HepG2 (cell line): ENCODE results near the gene SMTN. TPM values are rescaled to one million over a fixed set of nuclear protein-coding genes. Genes with fewer than 3 reads are reported as not detected.
A peak's percentile ranks its signal among the peaks of the same experiment; 100 is the strongest.

ENCODE experiments used
- HNF4G ChIP-seq, 2 experiments: sonication (generic) in 1 of 2; formaldehyde crosslinking in 1 of 2; IDR thresholded peaks; 2 replicates each; pipeline versions ENCODE4 v1.4.0 to v1.6.1; 2011 to 2020; ENCODE audit warnings: borderline replicate concordance in 2 of 2, low read depth in 2 of 2, mild to moderate bottlenecking in 2 of 2, low read length in 1 of 2, missing genetic modification reagents in 1 of 2, moderate library complexity in 1 of 2
- ISL2 ChIP-seq: sonication (generic); formaldehyde crosslinking; IDR thresholded peaks from 2 replicates; pipeline ENCODE4 v1.5.0; 2020; ENCODE audit warnings: missing genetic modification reagents
- RFXAP ChIP-seq: sonication (generic); formaldehyde crosslinking; IDR thresholded peaks from 2 replicates; pipeline ENCODE4 v1.4.0; 2020; ENCODE audit warnings: missing genetic modification reagents, borderline replicate concordance
- SMYD3 ChIP-seq: sonication (generic); formaldehyde crosslinking; IDR thresholded peaks from 2 replicates; pipeline ENCODE4 v1.8.1; 2023; ENCODE audit warnings: mild to moderate bottlenecking, missing genetic modification reagents
- SNAPC4 ChIP-seq: sonication (generic); formaldehyde crosslinking; IDR thresholded peaks from 2 replicates; pipeline ENCODE4 v1.4.0; 2020; ENCODE audit warnings: mild to moderate bottlenecking, missing genetic modification reagents
- TCF7L2 ChIP-seq: IDR thresholded peaks from 2 replicates; pipeline ENCODE4 v1.6.1; 2011; ENCODE audit warnings: mild to moderate bottlenecking, low read depth, low read length, moderate library complexity
- ZBTB43 ChIP-seq: sonication (generic); formaldehyde crosslinking; conservative IDR thresholded peaks from 2 replicates; pipeline ENCODE4 v1.4.0; 2020; ENCODE audit warnings: missing genetic modification reagents
- ZFP91 ChIP-seq: sonication (generic); formaldehyde crosslinking; IDR thresholded peaks from 2 replicates; pipeline ENCODE4 v1.9.0; 2022; ENCODE audit warnings: missing genetic modification reagents, mild to moderate bottlenecking, borderline replicate concordance
- ZNF747 ChIP-seq: sonication (generic); formaldehyde crosslinking; IDR thresholded peaks from 2 replicates; pipeline ENCODE4 v1.8.1; 2023; ENCODE audit warnings: missing genetic modification reagents, mild to moderate bottlenecking, borderline replicate concordance
- polyA plus RNA-seq, 8 experiments: library from polyadenylated mRNA; depleted of rRNA in 3 of 8; stranded (reverse) in 7 of 8; unstranded in 1 of 8; fragments of >200 nt; fragmentation: Illumina TruSeq in 4 of 8; extraction: Trizol in 4 of 8; gene quantifications; 2 replicates each; pipeline versions ENCODE4 v1.2.1 to v1.2.3, GENCODE V29; 2011 to 2016; ENCODE audit warnings: low read depth in 4 of 8, missing spikeins in 1 of 8, mixed read lengths in 1 of 8; ENCODE audit not compliant: insufficient read depth in 1 of 8
- total RNA-seq, 5 experiments: library from RNA; depleted of rRNA; stranded (reverse); fragments of >200 nt; fragmentation: Illumina TruSeq; extraction: Trizol; gene quantifications; 2 replicates each; pipeline ENCODE4 v1.2.3, GENCODE V29; 2016; ENCODE audit warnings: low read depth in 1 of 5
- TF ChIP-seq, protein P1 (sequence below): sonication (generic); formaldehyde crosslinking; IDR thresholded peaks from 2 replicates; pipeline ENCODE4 v1.9.0; 2021; ENCODE audit warnings: missing genetic modification reagents, mild to moderate bottlenecking, borderline replicate concordance
- TF ChIP-seq, protein P2 (sequence below): sonication (generic); formaldehyde crosslinking; IDR thresholded peaks from 2 replicates; pipeline ENCODE4 v1.4.0; 2020; ENCODE audit warnings: missing genetic modification reagents, borderline replicate concordance
- TF ChIP-seq, protein P3 (sequence below): sonication (generic); formaldehyde crosslinking; IDR thresholded peaks from 2 replicates; pipeline ENCODE4 v1.4.0; 2020; ENCODE audit warnings: mild to moderate bottlenecking, missing genetic modification reagents

Gene SMTN
- total and polyA plus RNA-seq, 2 of the 13 experiments (the other 11 are each of a cell fraction or from before 2014, with no cell fraction given) = 14.7 to 26.1 TPM

- peak; percentile 73 for TF ChIP-seq HNF4G (IDR thresholded peaks at IDR 0.05; ENCODE audit: borderline replicate concordance, low read depth, low read length)
- peak; percentile 86 for TF ChIP-seq HNF4G (CRISPR knock-in tag; IDR thresholded peaks at IDR 0.05; ENCODE audit: borderline replicate concordance, low read depth)
- TF ChIP-seq, protein P1, sequence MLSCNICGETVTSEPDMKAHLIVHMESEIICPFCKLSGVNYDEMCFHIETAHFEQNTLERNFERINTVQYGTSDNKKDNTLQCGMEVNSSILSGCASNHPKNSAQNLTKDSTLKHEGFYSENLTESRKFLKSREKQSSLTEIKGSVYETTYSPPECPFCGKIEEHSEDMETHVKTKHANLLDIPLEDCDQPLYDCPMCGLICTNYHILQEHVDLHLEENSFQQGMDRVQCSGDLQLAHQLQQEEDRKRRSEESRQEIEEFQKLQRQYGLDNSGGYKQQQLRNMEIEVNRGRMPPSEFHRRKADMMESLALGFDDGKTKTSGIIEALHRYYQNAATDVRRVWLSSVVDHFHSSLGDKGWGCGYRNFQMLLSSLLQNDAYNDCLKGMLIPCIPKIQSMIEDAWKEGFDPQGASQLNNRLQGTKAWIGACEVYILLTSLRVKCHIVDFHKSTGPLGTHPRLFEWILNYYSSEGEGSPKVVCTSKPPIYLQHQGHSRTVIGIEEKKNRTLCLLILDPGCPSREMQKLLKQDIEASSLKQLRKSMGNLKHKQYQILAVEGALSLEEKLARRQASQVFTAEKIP (CRISPR knock-in tag) = no peak
- TF ChIP-seq, protein P2, sequence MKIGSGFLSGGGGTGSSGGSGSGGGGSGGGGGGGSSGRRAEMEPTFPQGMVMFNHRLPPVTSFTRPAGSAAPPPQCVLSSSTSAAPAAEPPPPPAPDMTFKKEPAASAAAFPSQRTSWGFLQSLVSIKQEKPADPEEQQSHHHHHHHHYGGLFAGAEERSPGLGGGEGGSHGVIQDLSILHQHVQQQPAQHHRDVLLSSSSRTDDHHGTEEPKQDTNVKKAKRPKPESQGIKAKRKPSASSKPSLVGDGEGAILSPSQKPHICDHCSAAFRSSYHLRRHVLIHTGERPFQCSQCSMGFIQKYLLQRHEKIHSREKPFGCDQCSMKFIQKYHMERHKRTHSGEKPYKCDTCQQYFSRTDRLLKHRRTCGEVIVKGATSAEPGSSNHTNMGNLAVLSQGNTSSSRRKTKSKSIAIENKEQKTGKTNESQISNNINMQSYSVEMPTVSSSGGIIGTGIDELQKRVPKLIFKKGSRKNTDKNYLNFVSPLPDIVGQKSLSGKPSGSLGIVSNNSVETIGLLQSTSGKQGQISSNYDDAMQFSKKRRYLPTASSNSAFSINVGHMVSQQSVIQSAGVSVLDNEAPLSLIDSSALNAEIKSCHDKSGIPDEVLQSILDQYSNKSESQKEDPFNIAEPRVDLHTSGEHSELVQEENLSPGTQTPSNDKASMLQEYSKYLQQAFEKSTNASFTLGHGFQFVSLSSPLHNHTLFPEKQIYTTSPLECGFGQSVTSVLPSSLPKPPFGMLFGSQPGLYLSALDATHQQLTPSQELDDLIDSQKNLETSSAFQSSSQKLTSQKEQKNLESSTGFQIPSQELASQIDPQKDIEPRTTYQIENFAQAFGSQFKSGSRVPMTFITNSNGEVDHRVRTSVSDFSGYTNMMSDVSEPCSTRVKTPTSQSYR (CRISPR knock-in tag) = peak; percentile 77; the same call in 1 of the 2 replicates
- TF ChIP-seq ZFP91 (CRISPR knock-in tag) = peak; percentile 51; the same call in 1 of the 2 replicates
- TF ChIP-seq ZBTB43 (CRISPR knock-in tag) = 0 out of 2 replicates have a peak, but pooled peaks have one; percentile 67
- TF ChIP-seq, protein P3, sequence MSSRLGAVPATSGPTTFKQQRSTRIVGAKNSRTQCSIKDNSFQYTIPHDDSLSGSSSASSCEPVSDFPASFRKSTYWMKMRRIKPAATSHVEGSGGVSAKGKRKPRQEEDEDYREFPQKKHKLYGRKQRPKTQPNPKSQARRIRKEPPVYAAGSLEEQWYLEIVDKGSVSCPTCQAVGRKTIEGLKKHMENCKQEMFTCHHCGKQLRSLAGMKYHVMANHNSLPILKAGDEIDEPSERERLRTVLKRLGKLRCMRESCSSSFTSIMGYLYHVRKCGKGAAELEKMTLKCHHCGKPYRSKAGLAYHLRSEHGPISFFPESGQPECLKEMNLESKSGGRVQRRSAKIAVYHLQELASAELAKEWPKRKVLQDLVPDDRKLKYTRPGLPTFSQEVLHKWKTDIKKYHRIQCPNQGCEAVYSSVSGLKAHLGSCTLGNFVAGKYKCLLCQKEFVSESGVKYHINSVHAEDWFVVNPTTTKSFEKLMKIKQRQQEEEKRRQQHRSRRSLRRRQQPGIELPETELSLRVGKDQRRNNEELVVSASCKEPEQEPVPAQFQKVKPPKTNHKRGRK (CRISPR knock-in tag) = peak; percentile 32; the same call in 1 of the 2 replicates
- 0 out of 2 replicates have a peak, but pooled peaks have one; percentile 45 for TF ChIP-seq ISL2
- TF ChIP-seq ZNF747 (CRISPR knock-in tag) = peak; percentile 64; the same call in 1 of the 2 replicates
- TF ChIP-seq SNAPC4 = 0 out of 2 replicates have a peak, but pooled peaks have one; percentile 30
- 0 out of 2 replicates have a peak, but pooled peaks have one; percentile 46 for TF ChIP-seq RFXAP (CRISPR knock-in tag)
- TF ChIP-seq TCF7L2 = no peak; the same call in 1 of the 2 replicates
- no peak for TF ChIP-seq SMYD3 (CRISPR knock-in tag)
Measured at GRCh38 chr22:31079095-31079642, 1.9 kb upstream of the SMTN start (continued).
